Astrocyte (in vitro differentiated cells and primary cell): ENCODE data around the gene INPP4B. TPM values are rescaled to one million over a fixed set of nuclear protein-coding genes. Genes with fewer than 3 reads are reported as not detected.

ENCODE experiments used
- DNase-seq: peaks from one replicate; pipeline ENCODE4 v3.0.0-alpha.2; 2010; ENCODE audit warnings: low read depth
- FAIRE-seq: peaks from 2 replicates; lab custom pipeline; 2011; peaks lifted over from hg19 to GRCh38; lab: Jason Lieb, UNC
- H2AFZ ChIP-seq: 2 replicates; pipeline ENCODE4 v1.6.0; 2012; ENCODE audit warnings: low read depth, low read length, inconsistent platforms
- H3K27ac ChIP-seq: 2 replicates; pipeline ENCODE4 v1.5.1; 2011; ENCODE audit warnings: low read depth, low read length, inconsistent platforms
- H3K27me3 ChIP-seq: 2 replicates; pipeline ENCODE4 v1.6.0; 2011; ENCODE audit warnings: low read length, inconsistent platforms; ENCODE audit not compliant: insufficient read depth
- H3K36me3 ChIP-seq: 2 replicates; pipeline ENCODE4 v1.5.1; 2011; ENCODE audit warnings: low read length, inconsistent platforms; ENCODE audit not compliant: insufficient read depth
- H3K4me1 ChIP-seq: 2 replicates; pipeline ENCODE4 v1.5.1; 2011; ENCODE audit warnings: low read length, inconsistent platforms; ENCODE audit not compliant: insufficient read depth
- H3K4me2 ChIP-seq: 2 replicates; pipeline ENCODE4 v1.6.0; 2012; ENCODE audit warnings: low read length, inconsistent platforms
- H3K4me3 ChIP-seq: 2 replicates; pipeline ENCODE4 v1.5.1; 2011; ENCODE audit warnings: low read depth, mild to moderate bottlenecking, low read length, inconsistent platforms; ENCODE audit not compliant: insufficient read depth
- H3K79me2 ChIP-seq: 2 replicates; pipeline ENCODE4 v1.6.0; 2012; ENCODE audit warnings: mild to moderate bottlenecking, low read length, inconsistent platforms; ENCODE audit not compliant: insufficient read depth
- H3K9ac ChIP-seq: 2 replicates; pipeline ENCODE4 v1.6.0; 2012; ENCODE audit warnings: mild to moderate bottlenecking, low read length, inconsistent platforms
- H3K9me3 ChIP-seq: 2 replicates; pipeline ENCODE4 v1.5.1; 2012; ENCODE audit warnings: low read depth, mild to moderate bottlenecking, low read length, inconsistent platforms; ENCODE audit not compliant: insufficient read depth
- H4K20me1 ChIP-seq: 2 replicates; pipeline ENCODE4 v1.6.0; 2012; ENCODE audit warnings: low read length, inconsistent platforms; ENCODE audit not compliant: insufficient read depth
- H3K27ac Mint-ChIP-seq: one replicate; pipeline ENCODE4 v1.8.0; 2021; ENCODE audit warnings: mild to moderate bottlenecking, mixed read lengths; ENCODE audit not compliant: unreplicated experiment
- H3K27me3 Mint-ChIP-seq: one replicate; pipeline ENCODE4 v1.8.0; 2021; ENCODE audit warnings: low read depth, mixed read lengths; ENCODE audit not compliant: unreplicated experiment
- H3K36me3 Mint-ChIP-seq: one replicate; pipeline ENCODE4 v1.8.0; 2021; ENCODE audit warnings: low read depth, mixed read lengths; ENCODE audit not compliant: unreplicated experiment
- H3K4me1 Mint-ChIP-seq: one replicate; pipeline ENCODE4 v1.8.0; 2021; ENCODE audit warnings: low read depth, mixed read lengths; ENCODE audit not compliant: unreplicated experiment
- H3K4me3 Mint-ChIP-seq: one replicate; pipeline ENCODE4 v1.8.0; 2021; ENCODE audit warnings: mild to moderate bottlenecking, moderate library complexity, mixed read lengths; ENCODE audit not compliant: unreplicated experiment
- H3K9me3 Mint-ChIP-seq: one replicate; pipeline ENCODE4 v1.8.0; 2021; ENCODE audit warnings: mild to moderate bottlenecking, mixed read lengths; ENCODE audit not compliant: unreplicated experiment
- EZH2 ChIP-seq: IDR thresholded peaks from 2 replicates; pipeline ENCODE4 v1.6.1; 2012; ENCODE audit warnings: mild to moderate bottlenecking, low read length, inconsistent platforms; ENCODE audit not compliant: insufficient read depth
- total RNA-seq: library from RNA; stranded (reverse); gene quantifications from 2 replicates; pipeline ENCODE4 v1.2.1, GENCODE V29; 2021
- TF ChIP-seq, protein P1 (sequence below): IDR thresholded peaks from 2 replicates; pipeline ENCODE4 v1.5.1; 2011; ENCODE audit warnings: low read depth, mild to moderate bottlenecking, inconsistent platforms, low read length, moderate library complexity; ENCODE audit not compliant: insufficient read depth

Gene INPP4B
- total RNA-seq, 1 donor from 2014 or later = 2.8 TPM

- Histone ChIP-seq H3K4me3 (no peak overlapping the region), H3K27me3 (no peaks in the 10 kb centered on the region), H3K79me2 (no peaks in the 10 kb centered on the region), H4K20me1 (no peaks in the 10 kb centered on the region), H3K9ac (no peak overlapping the region), H3K36me3 (no peaks in the 10 kb centered on the region), H2AFZ (no peak overlapping the region), H3K4me1 (no peaks in the 10 kb centered on the region), H3K4me2 (no peak overlapping the region), H3K9me3 (peaks cover 4% of the 10 kb centered on the region), H3K27ac (no peak overlapping the region)
- DNase-seq (no peak), FAIRE-seq (no peak)
- TF ChIP-seq, protein P1, sequence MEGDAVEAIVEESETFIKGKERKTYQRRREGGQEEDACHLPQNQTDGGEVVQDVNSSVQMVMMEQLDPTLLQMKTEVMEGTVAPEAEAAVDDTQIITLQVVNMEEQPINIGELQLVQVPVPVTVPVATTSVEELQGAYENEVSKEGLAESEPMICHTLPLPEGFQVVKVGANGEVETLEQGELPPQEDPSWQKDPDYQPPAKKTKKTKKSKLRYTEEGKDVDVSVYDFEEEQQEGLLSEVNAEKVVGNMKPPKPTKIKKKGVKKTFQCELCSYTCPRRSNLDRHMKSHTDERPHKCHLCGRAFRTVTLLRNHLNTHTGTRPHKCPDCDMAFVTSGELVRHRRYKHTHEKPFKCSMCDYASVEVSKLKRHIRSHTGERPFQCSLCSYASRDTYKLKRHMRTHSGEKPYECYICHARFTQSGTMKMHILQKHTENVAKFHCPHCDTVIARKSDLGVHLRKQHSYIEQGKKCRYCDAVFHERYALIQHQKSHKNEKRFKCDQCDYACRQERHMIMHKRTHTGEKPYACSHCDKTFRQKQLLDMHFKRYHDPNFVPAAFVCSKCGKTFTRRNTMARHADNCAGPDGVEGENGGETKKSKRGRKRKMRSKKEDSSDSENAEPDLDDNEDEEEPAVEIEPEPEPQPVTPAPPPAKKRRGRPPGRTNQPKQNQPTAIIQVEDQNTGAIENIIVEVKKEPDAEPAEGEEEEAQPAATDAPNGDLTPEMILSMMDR = no peak
- TF ChIP-seq EZH2 = no peak
- Mint-ChIP-seq H3K9me3 (no peaks in the 10 kb centered on the region), H3K4me1 (no peaks in the 10 kb centered on the region), H3K4me3 (no peak overlapping the region), H3K27me3 (no peaks in the 10 kb centered on the region), H3K27ac (no peak overlapping the region), H3K36me3 (no peaks in the 10 kb centered on the region)
Measured at GRCh38 chr4:142009751-142010150, 836.4 kb downstream of the INPP4B start.

GRCh38 chr4:142005519-142005918, 840.6 kb downstream of the INPP4B start:
- H3K4me1 ChIP-seq = no peaks in the 10 kb centered on the region
- FAIRE-seq = no peak
- no peak overlapping the region for H3K27ac Mint-ChIP-seq
- H3K79me2 ChIP-seq = no peaks in the 10 kb centered on the region
- H3K4me3 Mint-ChIP-seq = no peak overlapping the region
- H3K4me3 ChIP-seq = no peak overlapping the region
- H2AFZ ChIP-seq = no peak overlapping the region
- no peaks in the 10 kb centered on the region for H3K27me3 ChIP-seq
- no peaks in the 10 kb centered on the region for H4K20me1 ChIP-seq
- H3K27me3 Mint-ChIP-seq = no peaks in the 10 kb centered on the region
- no peak overlapping the region for H3K27ac ChIP-seq
- no peaks in the 10 kb centered on the region for H3K4me1 Mint-ChIP-seq
- H3K36me3 ChIP-seq = no peaks in the 10 kb centered on the region
- H3K36me3 Mint-ChIP-seq = no peaks in the 10 kb centered on the region
- no peak for DNase-seq
- H3K4me2 ChIP-seq = no peak overlapping the region
- H3K9me3 ChIP-seq = peaks cover 4% of the 10 kb centered on the region
- no peaks in the 10 kb centered on the region for H3K9me3 Mint-ChIP-seq
- no peak for TF ChIP-seq EZH2
- TF ChIP-seq, protein P1 = no peak
- H3K9ac ChIP-seq = no peak overlapping the region

DNA sequence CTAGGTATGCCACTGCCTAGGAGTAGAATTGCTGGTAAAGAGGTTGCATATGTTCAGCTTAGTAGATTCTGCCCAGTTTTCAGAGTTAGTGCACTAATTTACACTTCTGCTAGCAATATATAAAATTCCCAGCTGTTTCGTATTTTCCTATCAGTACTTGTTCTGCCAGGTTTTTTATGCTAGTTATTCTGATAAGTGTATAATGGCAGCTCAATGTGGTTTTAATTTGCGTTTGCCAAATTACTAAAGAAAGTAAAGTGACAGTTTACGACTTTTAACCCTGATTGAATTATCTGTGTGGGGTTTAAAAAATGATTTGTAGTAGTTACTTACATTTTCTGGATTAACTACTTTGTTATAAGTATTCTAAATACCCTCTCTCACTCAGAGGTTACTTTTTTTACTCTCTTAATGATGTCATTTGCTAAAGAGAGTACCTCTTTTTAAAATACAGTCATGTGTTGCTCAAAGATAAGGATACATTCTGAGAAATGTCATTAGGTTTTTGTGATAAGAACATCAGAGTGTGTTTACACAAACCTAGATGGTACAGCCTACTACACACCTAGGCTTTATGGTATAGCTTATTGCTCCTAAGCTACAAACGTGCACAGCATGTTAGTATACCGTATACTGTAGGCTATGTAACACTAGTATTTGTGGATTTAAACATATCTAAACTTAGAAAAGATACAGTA, 846.5 kb downstream of the INPP4B start:
- H3K9ac ChIP-seq = no peak overlapping the region
- H2AFZ ChIP-seq = no peak overlapping the region
- Mint-ChIP-seq H3K36me3 (no peaks in the 10 kb centered on the region), H3K27ac (no peak overlapping the region), H3K9me3 (no peaks in the 10 kb centered on the region), H3K4me3 (no peak overlapping the region), H3K27me3 (no peaks in the 10 kb centered on the region), H3K4me1 (no peaks in the 10 kb centered on the region)
- no peak overlapping the region for H3K4me3 ChIP-seq
- H3K79me2 ChIP-seq = no peaks in the 10 kb centered on the region
- DNase-seq (no peak), FAIRE-seq (no peak)
- no peak overlapping the region for H3K4me2 ChIP-seq
- no peak for TF ChIP-seq EZH2
- TF ChIP-seq, protein P1 = no peak
- no peak overlapping the region for H3K27ac ChIP-seq
- no peaks in the 10 kb centered on the region for H3K4me1 ChIP-seq
- H3K27me3 ChIP-seq = no peaks in the 10 kb centered on the region
- no peaks in the 10 kb centered on the region for H4K20me1 ChIP-seq
- H3K36me3 ChIP-seq = no peaks in the 10 kb centered on the region
- no peaks in the 10 kb centered on the region for H3K9me3 ChIP-seq
